ENCODE results near the gene GCGR. TPM values are rescaled to one million over a fixed set of nuclear protein-coding genes. Genes with fewer than 3 reads are reported as not detected.

The GCGR gene
- total RNA-seq, 2 donors from 2014 or later, result not detected

- no peaks in the 10 kb centered on the region for H3K36me3 ChIP-seq
- H3K9me3 ChIP-seq, result no peaks in the 10 kb centered on the region
- H3K4me3 ChIP-seq, result no peak overlapping the region
- no peak for DNase-seq (ENCODE audit: low spot score)
- peaks cover 0 to 19% of the 10 kb centered on the region in 2 donors for H3K4me1 ChIP-seq
- TF ChIP-seq, protein P1, sequence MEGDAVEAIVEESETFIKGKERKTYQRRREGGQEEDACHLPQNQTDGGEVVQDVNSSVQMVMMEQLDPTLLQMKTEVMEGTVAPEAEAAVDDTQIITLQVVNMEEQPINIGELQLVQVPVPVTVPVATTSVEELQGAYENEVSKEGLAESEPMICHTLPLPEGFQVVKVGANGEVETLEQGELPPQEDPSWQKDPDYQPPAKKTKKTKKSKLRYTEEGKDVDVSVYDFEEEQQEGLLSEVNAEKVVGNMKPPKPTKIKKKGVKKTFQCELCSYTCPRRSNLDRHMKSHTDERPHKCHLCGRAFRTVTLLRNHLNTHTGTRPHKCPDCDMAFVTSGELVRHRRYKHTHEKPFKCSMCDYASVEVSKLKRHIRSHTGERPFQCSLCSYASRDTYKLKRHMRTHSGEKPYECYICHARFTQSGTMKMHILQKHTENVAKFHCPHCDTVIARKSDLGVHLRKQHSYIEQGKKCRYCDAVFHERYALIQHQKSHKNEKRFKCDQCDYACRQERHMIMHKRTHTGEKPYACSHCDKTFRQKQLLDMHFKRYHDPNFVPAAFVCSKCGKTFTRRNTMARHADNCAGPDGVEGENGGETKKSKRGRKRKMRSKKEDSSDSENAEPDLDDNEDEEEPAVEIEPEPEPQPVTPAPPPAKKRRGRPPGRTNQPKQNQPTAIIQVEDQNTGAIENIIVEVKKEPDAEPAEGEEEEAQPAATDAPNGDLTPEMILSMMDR (IDR thresholded peaks at IDR 0.05), result no peak
- H3K27ac ChIP-seq, result no peak overlapping the region
- H3K27me3 ChIP-seq, result peaks cover 9 to 28% of the 10 kb centered on the region in 2 donors
Measured at GRCh38 chr17:81802048-81802758, 1.7 kb upstream of the GCGR start.

GRCh38 chr17:81802856-81803643 lies 900 bp upstream of the GCGR start:
- no peaks in the 10 kb centered on the region for H3K36me3 ChIP-seq
- TF ChIP-seq, protein P1 (IDR thresholded peaks at IDR 0.05), result no peak
- H3K4me3 ChIP-seq, result no peak overlapping the region
- H3K4me1 ChIP-seq, result peaks cover 0 to 19% of the 10 kb centered on the region in 2 donors
- peaks cover 9 to 28% of the 10 kb centered on the region in 2 donors for H3K27me3 ChIP-seq
- no peak for DNase-seq (ENCODE audit: low spot score)
- no peak overlapping the region for H3K27ac ChIP-seq
- H3K9me3 ChIP-seq, result no peaks in the 10 kb centered on the region

DNA sequence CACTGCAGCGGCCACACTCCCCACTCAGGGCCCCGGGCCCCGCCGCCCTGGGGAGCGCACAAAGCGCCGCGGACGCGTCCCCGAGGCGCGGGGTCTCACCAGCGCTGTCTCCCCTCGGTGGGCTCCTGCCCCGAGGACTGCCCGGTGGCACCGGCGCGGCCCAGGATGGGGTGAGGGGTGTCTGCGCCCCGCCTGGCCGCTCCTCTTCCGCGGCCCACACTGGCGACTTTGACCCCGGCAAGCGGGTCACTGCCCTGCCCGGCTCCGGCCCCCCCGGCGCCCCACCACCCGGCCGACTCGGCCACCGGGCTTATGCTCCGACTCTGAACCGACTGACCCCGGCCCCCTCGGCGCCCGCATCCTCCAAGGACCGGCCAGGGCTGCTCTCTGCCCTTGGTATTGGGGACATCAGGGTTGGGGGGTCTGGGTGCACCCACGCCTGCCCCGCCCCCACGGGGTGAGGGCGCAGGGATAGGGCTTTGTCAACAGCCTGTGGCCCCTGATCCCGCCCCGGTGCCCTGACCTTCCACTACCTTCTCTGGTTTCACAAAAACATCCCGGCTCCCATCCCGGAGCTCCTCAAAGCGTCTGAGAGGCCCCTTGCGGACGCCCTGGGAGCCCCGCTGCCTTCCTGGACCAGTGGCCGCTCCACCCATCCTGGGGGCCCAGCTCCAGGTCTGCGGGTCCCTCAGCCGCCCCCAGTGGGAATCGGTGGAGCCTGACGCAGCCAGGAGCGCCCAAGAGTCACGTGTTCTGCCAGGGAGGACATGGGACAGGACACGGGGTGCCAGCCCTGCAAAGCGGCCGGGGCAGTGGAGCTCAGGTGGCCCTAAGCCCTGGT lies 829 bp downstream of the GCGR start:
- Histone ChIP-seq H3K27me3 (peaks cover 9 to 28% of the 10 kb centered on the region in 2 donors), H3K36me3 (no peaks in the 10 kb centered on the region), H3K9me3 (no peaks in the 10 kb centered on the region), H3K4me3 (peak overlapping the region in 1 of 2 donors; percentile 21), H3K27ac (no peak overlapping the region), H3K4me1 (peaks cover 0 to 19% of the 10 kb centered on the region in 2 donors)
- DNase-seq (ENCODE audit: low spot score), result no peak
- TF ChIP-seq, protein P1 (IDR thresholded peaks at IDR 0.05), result no peak

DNA sequence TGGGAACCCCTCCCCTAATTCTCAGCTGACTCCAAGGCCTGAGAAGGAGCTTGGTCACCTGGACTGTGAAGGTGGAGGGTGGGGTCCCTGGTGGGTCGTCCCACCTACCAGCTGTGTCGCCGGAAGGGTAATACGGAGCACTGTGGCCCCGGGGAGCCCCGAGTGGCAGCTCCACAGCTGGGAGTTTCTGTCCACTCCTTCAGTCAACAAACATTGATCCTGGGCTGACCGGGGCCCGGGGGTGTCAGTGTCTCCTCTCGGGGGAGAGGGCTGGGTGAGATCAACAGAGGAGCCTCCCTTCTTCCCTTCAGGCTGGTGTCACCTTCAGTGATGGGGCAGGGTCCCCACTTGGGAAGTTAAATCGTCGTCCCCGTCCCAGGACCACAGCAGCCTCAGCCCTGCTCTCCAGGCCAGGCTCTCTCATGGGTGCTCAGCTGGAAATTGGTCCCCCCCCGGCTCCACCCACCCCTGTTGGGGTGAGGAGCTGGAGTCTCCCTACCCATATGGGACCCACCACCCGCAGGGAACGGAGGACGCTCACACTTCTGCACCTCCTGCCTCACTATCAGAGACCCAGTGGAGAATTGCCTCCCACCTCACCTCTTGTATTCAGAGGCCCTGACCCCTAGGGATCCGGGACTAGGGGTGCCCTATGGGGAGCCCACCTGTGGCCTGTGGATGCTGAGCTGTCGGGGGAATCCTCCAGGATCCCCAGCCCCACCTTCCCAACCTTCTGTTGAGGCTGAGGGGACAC lies 1.9 kb downstream of the GCGR start:
- no peaks in the 10 kb centered on the region for H3K36me3 ChIP-seq
- no peaks in the 10 kb centered on the region for H3K9me3 ChIP-seq
- peaks cover 0 to 19% of the 10 kb centered on the region in 2 donors for H3K4me1 ChIP-seq
- H3K27me3 ChIP-seq, result peaks cover 9 to 28% of the 10 kb centered on the region in 2 donors
- no peak overlapping the region for H3K27ac ChIP-seq
- TF ChIP-seq, protein P1 (IDR thresholded peaks at IDR 0.05), result no peak
- no peak overlapping the region for H3K4me3 ChIP-seq
- DNase-seq (ENCODE audit: low spot score), result no peak
